ENCODE data around the gene PRKAR1B. TPM values are rescaled to one million over a fixed set of nuclear protein-coding genes. Genes with fewer than 3 reads are reported as not detected.

The PRKAR1B gene
- total and polyA plus RNA-seq, 8 donors = 16.3 to 43.5 (median 37.6) TPM

- Histone ChIP-seq H3K27me3 (no peaks in the 10 kb centered on the region), H3K4me1 (no peaks in the 10 kb centered on the region), H3K27ac (no peak overlapping the region), H3K9me3 (peaks cover 0 to 23% of the 10 kb centered on the region in 2 donors), H3K4me3 (no peak overlapping the region), H3K36me3 (peaks cover 0 to 34% of the 10 kb centered on the region in 2 donors)
- no peak for ATAC-seq
- TF ChIP-seq, protein P1, sequence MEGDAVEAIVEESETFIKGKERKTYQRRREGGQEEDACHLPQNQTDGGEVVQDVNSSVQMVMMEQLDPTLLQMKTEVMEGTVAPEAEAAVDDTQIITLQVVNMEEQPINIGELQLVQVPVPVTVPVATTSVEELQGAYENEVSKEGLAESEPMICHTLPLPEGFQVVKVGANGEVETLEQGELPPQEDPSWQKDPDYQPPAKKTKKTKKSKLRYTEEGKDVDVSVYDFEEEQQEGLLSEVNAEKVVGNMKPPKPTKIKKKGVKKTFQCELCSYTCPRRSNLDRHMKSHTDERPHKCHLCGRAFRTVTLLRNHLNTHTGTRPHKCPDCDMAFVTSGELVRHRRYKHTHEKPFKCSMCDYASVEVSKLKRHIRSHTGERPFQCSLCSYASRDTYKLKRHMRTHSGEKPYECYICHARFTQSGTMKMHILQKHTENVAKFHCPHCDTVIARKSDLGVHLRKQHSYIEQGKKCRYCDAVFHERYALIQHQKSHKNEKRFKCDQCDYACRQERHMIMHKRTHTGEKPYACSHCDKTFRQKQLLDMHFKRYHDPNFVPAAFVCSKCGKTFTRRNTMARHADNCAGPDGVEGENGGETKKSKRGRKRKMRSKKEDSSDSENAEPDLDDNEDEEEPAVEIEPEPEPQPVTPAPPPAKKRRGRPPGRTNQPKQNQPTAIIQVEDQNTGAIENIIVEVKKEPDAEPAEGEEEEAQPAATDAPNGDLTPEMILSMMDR (IDR thresholded peaks at IDR 0.05) = no peak
- no peak for DNase-seq
- intact Hi-C loops (cut with DNase I) = no loop called here
These were observed 46.5 kb downstream of the PRKAR1B start for GRCh38 chr7:680411-681127.

DNA sequence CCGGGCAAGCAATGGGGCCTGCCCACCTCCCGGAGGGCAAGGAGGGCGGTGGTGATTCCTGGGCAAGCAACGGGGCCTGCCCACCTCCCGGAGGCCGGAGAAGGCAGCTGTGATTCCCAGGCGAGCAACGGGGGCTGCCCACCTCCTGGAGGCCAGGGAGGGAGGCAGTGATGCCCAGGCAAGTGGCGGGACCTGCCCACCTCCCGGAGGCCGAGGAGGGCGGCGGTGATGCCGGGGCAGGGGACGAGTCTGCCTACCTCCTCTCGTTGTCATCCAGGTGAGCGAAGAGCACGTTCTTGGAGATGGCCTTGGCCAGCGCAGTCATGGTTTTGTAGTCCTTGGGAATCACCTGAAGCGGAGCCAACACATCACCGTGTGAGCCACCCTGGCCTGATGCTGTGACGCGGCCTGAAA lies 50.1 kb downstream of the PRKAR1B start:
- peaks cover 0 to 5% of the 10 kb centered on the region in 2 donors for H3K9me3 ChIP-seq
- H3K27ac ChIP-seq = no peak overlapping the region
- H3K4me1 ChIP-seq = no peaks in the 10 kb centered on the region
- no peak for ATAC-seq
- intact Hi-C loops (cut with DNase I) = no loop called here
- DNase-seq = no peak
- TF ChIP-seq, protein P1 (IDR thresholded peaks at IDR 0.05) = no peak
- no peak overlapping the region for H3K4me3 ChIP-seq
- H3K36me3 ChIP-seq = peaks cover 0 to 34% of the 10 kb centered on the region in 2 donors
- H3K27me3 ChIP-seq = no peaks in the 10 kb centered on the region

GRCh38 chr7:676246-676971 lies 50.7 kb downstream of the PRKAR1B start:
- no peak for ATAC-seq
- peaks cover 0 to 5% of the 10 kb centered on the region in 2 donors for H3K9me3 ChIP-seq
- no peak overlapping the region for H3K4me3 ChIP-seq
- no peak overlapping the region for H3K27ac ChIP-seq
- no peak for DNase-seq
- peaks cover 0 to 34% of the 10 kb centered on the region in 2 donors for H3K36me3 ChIP-seq
- TF ChIP-seq, protein P1 (IDR thresholded peaks at IDR 0.05) = no peak
- H3K27me3 ChIP-seq = no peaks in the 10 kb centered on the region
- H3K4me1 ChIP-seq = no peaks in the 10 kb centered on the region
- intact Hi-C loops (cut with DNase I) = no loop called here

- no peaks in the 10 kb centered on the region for H3K4me1 ChIP-seq
- no peak for ATAC-seq
- H3K36me3 ChIP-seq = peaks cover 0 to 27% of the 10 kb centered on the region in 2 donors
- TF ChIP-seq, protein P1 (IDR thresholded peaks at IDR 0.05) = no peak
- no peak overlapping the region for H3K4me3 ChIP-seq
- no peaks in the 10 kb centered on the region for H3K27me3 ChIP-seq
- H3K9me3 ChIP-seq = peaks cover 0 to 5% of the 10 kb centered on the region in 2 donors
- H3K27ac ChIP-seq = no peak overlapping the region
- no peak for DNase-seq
- intact Hi-C loops (cut with DNase I) = no loop called here
These were observed 52.3 kb downstream of the PRKAR1B start for GRCh38 chr7:674454-675410.
